Frontal cortex (tissue), 4 donors: ENCODE results near the gene ECEL1. TPM values are rescaled to one million over a fixed set of nuclear protein-coding genes. Genes with fewer than 3 reads are reported as not detected.

ENCODE experiments used
- DNase-seq, 2 donors: peaks; one replicate each; pipeline ENCODE4 v3.0.0; 2012; ENCODE audit warnings: low spot score in 2 of 2
- FAIRE-seq: peaks from 2 replicates; lab custom pipeline; 2012; peaks lifted over from hg19 to GRCh38; lab: Jason Lieb, UNC
- total RNA-seq: library from RNA; depleted of rRNA; stranded (reverse); fragments of >200 nt; gene quantifications from one replicate; pipeline ENCODE4 v1.2.3, GENCODE V29; 2014
- donor health status: control.
- donor health status: control.
- donor health status: control.

ECEL1 gene
- total RNA-seq, 1 donor from 2014 or later = 2.4 TPM

DNA sequence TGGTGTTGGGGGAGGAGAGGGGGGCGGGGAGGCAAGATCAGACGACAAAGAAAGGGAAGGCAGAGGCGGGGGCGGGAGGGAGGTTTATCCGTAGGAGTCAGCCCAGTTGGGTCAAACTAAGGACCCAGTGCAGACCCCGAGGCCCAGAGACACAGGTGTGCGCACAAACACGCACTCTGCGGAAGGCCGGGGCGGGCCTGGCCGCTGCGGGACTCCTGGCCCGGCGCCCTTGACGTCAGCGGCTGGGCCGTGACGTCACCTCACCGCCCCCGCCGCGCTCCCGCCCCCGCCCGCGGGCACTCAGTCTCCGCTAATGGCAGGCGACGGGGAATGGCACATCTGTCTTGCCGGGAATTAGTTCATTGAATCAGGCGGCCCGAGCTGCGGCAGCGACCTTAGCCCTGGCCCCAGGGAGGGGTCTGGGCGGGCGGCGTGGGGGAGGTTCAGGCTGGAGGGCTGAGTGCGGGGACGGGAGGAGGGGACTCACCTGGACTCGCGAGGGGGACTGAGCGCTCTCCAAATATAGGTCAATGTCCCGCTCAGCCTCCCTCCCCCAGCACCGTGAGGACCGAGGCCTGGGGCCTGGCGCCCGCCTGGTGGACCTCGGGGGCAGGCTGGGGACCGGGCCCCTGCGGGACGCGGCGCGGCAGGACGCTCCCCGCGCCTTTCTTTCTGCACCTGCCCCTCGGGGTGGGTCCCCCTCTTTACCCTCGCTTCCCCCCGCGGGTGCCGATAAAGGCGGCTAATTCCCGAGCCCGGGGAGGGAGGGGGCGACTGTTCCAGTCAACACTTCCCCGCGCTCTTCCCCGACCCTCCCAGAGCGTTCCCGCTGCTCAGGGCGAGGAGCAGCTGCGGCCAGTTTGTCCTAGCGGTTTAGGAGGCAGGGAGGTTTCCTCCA lies 15.5 kb upstream of the ECEL1 start:
- FAIRE-seq = no peak
- DNase-seq = peak; percentile 57 to 86

- no peak for FAIRE-seq
- DNase-seq = no peak
Observed at GRCh38 chr2:232502511-232502910, 14.9 kb upstream of the ECEL1 start.

GRCh38 chr2:232501794-232502390 lies 14.3 kb upstream of the ECEL1 start:
- DNase-seq (no peak), FAIRE-seq (no peak)

- FAIRE-seq = no peak
Observed at GRCh38 chr2:232501331-232501771, 13.7 kb upstream of the ECEL1 start.

DNA sequence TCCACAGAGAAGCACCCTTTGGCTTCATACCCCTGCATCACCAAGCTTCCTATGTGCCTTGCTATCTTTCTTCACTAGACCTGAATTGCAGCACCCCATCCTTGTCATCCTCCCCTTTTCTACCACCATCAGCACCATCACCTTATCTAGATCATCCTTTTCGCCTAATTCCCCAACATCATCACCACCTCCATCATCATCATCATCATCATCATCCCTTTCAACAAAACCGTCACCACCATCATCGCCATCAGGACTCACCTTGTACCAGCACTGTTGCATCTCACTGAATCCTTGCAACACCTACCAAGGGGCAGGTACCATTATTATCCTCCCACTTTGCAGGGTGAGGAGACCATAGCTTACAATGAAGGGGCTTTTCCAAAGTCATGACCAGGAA lies 10.8 kb upstream of the ECEL1 start:
- FAIRE-seq (no peak), DNase-seq (no peak)

More at GRCh38 chr2:232501331-232501771, 13.7 kb upstream of the ECEL1 start:
- DNase-seq = no peak

DNA sequence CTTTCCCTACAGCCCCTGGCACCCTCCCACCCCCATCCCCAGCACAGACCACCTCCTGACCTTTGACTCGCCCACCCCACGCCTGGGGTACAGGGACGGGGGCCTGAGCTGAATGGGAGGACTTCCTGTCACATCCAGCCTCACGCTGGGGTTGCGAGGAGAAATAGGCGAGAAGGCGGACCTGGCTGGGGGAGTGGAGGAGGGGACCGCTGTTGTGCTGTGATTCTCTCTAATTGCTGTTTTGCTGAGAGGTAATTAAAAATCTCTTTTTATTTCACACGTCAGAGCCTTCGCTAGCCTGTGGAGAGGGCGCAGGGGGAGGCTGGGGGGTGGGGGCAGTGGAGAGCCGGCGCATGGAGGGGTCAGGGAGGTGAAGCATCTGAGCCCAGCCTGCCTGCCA lies 9.7 kb upstream of the ECEL1 start:
- FAIRE-seq (no peak), DNase-seq (no peak)

DNA sequence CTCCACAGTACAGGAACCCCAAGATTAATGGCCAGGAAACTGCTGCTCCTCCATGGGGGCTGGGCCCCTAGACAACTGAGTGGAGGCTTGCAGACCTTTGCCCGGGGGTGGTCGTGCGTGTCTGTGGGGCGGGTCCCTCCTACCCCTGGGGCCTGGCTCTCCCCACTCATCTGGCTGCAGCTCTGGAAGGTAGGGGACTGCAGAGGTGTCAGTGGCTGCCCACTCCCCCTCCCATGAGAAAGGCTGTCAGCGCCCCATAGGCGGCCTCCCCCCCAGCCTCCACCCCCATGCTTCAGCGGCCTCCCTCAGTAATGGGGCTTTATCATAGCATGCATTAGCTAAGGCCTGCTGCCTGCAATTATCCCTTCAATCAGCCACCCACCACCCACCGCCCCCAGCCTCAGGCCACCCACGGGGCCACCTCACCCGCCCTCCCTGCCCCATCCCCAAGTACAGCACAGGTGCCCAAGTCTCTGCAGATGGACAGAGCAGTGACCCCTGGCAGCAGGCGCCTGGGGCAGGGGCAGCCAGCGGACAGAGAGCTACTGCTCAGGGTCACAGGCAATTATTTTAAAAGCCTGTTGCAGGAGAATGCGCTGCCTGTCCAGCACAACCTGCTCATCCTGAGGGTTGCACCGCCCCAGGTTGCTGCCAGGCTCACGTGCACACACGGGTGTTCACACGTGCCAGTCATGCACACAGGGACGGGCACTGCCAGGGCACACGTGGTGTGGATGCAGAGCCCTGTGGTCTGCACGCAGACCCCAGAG lies 9.1 kb upstream of the ECEL1 start:
- FAIRE-seq (no peak), DNase-seq (no peak)

GRCh38 chr2:232495292-232495691 lies 7.7 kb upstream of the ECEL1 start:
- DNase-seq = no peak
- FAIRE-seq = no peak

DNA sequence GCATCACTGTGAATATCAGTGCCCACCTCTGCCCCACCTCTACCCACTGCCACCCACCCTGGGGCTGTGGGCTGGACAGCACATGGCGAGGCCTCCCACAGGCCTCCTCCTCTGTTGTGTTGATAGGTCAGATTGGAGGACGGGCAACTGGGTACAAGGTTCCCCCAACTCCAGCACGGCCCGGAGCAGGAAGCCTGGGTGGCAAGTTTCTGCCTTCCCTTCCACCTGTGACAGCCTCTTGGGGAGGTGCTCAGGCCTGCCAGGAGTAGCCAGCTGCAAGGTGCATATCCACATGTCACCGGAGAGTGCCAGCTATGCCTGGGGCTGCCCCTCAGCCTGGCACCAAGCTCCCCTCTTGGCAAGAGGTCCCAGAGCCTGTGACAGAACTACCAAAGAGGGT lies 6.9 kb upstream of the ECEL1 start:
- FAIRE-seq (no peak), DNase-seq (no peak)

DNA sequence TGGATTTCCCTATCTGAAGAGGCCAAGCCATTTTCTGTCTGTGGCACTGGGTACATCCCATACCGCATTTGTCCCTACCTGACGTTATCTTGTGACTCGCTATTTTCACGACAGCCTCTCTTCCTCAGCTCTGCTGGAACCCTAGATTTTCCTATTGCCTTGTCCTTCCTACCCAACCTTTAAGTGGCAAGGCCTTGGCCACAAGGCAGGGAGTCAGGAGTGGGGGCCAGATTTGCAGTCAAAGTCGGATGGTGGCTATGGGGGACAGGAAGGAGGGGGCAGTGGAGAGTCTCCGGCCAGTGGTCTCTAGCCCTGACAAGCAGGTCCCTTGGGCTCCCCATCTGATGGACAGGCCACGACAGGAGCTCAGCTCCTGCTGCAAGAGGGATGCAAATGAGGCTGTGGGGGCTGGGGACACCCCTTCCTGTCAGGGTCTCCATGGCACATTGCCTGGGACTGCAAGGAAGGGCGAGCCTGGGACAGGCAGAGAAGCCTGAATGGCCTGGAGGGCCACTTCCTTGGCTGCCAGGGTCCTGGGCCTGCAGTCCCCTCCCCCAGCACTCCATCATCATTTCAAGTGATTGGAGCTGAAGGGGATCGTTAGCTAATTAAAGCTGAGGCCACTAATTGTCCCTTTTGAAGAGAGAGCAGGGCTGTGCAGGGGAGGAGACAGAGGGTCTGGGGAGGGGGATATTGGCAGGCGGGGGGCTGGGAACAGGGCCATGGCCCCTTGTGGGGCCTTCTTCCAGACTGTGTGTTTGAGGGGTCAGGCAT lies 6.3 kb upstream of the ECEL1 start:
- DNase-seq (no peak), FAIRE-seq (no peak)

GRCh38 chr2:232492963-232493700 lies 5.5 kb upstream of the ECEL1 start:
- FAIRE-seq (no peak), DNase-seq (no peak)

DNA sequence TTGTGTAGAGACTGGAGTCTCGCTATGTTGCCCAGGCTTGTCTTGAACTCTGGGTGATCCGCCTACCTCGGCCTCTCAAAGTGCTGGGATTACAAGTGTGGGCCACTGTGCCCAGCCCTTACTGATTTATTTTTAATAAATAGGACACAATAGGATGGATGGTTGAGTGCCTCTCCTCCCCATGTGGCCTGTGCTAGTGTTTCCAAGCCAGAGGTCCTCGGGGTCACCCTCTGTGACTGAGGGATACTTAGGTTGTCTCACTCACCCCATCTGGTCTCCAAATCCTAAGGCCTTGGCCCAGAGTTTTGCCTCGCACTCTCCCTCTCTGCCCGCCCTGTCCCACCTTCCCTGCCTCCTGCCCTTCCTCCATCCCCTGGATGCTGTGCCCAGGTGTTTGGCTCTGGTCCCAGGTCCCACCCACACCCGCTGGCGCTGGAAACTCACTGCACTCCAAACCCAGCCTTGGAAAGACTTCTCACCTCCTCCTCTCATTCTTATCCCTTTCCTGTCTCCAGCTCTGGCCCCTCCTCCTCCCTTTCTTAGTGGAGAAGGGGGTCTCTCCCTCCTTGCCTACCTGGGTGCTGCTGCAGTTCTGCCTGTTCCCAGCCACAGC lies 4.7 kb upstream of the ECEL1 start:
- FAIRE-seq = no peak
- no peak for DNase-seq

DNA sequence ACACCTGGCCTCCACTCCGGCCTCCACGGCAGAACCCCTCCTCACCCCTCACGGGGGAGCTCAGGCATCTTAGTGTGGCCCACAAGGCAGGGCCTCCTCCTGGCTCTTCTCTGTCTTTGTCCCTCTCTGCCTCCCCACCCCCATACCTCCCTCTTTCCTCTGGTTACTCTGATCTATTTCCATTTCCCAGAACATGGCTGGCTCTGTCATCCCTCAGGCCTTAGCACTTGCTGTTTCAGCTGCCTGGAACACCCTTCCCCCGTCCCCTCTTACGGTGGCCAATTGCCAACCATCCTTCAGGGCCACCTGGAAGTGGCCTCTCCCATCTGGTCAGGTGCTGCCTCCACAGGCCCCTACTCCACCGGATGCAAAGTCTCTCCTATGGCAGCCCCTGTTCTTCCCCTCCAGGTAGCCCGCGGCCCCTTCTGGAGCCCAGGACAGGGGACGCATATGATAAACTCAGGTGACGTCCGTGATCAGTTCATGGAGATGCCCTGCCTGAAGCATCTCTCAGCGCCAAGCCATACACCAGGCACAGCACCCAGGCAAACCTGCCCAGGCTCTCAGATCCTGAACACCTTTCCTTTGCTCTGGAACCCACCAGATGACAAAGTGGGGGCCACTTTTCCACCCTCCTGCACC lies 3.6 kb upstream of the ECEL1 start:
- DNase-seq (no peak), FAIRE-seq (no peak)

- no peak for DNase-seq
- FAIRE-seq = no peak
Observed at GRCh38 chr2:232490221-232491138, 2.8 kb upstream of the ECEL1 start.

GRCh38 chr2:232489516-232490220 lies 2.0 kb upstream of the ECEL1 start:
- no peak for FAIRE-seq
- DNase-seq = no peak

- FAIRE-seq (no peak), DNase-seq (no peak)
Observed at GRCh38 chr2:232488721-232489300, 1.2 kb upstream of the ECEL1 start.
